ENCODE measurements around the gene CNPY4. TPM values are rescaled to one million over a fixed set of nuclear protein-coding genes. Genes with fewer than 3 reads are reported as not detected.

Gene CNPY4
- total RNA-seq, 6 experiments from 2014 or later: 24.4 to 32.4 (median 26.3) TPM

DNA sequence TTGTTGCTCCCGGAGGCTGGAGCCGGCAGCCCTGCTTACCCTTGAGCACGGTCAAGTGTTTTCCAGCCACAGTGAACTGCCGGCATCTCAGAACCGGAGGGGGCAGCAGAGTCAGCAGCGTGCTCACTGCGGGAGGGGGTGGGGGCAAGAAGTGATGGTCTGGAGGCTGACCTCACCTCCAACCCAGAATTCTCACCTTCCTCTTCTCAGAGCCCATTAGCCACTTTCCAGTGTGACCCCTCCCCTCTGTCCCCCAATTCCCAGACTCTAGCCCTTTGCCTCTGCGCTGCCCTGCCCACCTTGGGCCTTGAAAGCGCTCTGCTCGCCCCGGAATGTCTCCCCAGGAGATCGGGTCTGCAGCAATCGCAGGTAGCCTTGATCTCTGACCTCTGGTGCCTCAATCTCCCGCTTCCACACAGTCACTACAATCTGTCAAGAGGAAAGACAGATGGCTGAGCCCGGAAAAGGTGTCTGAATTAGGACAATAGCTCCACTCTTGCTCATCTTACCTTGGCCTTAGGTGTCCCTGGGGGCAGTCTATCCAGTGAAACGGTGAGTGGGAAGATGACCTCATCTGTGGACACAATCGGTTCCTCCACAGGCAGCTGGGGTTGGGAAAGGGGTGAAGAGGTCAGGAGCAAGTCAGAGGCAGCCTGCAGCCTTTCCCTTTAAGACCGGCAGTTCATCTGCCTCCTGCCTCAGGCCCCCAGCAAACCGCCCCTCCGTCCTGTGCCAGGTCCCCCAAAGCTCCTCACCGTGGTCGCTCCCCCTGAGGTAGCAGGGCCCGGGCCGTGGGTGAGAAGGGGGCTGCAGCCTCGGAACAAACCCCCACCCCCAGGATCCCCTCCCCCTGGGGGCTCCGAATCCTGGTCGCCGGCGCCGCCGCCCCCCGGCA, 38.1 kb downstream of the CNPY4 start:
- H3K36me3 Mint-ChIP-seq (ENCODE audit: low read depth): peaks cover 19% of the 10 kb centered on the region
- peaks cover 35% of the 10 kb centered on the region for H3K4me1 Mint-ChIP-seq (ENCODE audit: low read depth)
- TF ChIP-seq, protein P1, sequence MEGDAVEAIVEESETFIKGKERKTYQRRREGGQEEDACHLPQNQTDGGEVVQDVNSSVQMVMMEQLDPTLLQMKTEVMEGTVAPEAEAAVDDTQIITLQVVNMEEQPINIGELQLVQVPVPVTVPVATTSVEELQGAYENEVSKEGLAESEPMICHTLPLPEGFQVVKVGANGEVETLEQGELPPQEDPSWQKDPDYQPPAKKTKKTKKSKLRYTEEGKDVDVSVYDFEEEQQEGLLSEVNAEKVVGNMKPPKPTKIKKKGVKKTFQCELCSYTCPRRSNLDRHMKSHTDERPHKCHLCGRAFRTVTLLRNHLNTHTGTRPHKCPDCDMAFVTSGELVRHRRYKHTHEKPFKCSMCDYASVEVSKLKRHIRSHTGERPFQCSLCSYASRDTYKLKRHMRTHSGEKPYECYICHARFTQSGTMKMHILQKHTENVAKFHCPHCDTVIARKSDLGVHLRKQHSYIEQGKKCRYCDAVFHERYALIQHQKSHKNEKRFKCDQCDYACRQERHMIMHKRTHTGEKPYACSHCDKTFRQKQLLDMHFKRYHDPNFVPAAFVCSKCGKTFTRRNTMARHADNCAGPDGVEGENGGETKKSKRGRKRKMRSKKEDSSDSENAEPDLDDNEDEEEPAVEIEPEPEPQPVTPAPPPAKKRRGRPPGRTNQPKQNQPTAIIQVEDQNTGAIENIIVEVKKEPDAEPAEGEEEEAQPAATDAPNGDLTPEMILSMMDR (IDR thresholded peaks at IDR 0.05): no peak
- H3K9me3 Mint-ChIP-seq: no peaks in the 10 kb centered on the region
- peak overlapping the region; percentile 87 for H3K27ac Mint-ChIP-seq
- no peaks in the 10 kb centered on the region; the same call in 1 of the 2 replicates for H3K27me3 Mint-ChIP-seq (ENCODE audit: insufficient read depth)
- peak; percentile 43 for DNase-seq
- H3K4me3 Mint-ChIP-seq: peak overlapping the region; percentile 90

DNA sequence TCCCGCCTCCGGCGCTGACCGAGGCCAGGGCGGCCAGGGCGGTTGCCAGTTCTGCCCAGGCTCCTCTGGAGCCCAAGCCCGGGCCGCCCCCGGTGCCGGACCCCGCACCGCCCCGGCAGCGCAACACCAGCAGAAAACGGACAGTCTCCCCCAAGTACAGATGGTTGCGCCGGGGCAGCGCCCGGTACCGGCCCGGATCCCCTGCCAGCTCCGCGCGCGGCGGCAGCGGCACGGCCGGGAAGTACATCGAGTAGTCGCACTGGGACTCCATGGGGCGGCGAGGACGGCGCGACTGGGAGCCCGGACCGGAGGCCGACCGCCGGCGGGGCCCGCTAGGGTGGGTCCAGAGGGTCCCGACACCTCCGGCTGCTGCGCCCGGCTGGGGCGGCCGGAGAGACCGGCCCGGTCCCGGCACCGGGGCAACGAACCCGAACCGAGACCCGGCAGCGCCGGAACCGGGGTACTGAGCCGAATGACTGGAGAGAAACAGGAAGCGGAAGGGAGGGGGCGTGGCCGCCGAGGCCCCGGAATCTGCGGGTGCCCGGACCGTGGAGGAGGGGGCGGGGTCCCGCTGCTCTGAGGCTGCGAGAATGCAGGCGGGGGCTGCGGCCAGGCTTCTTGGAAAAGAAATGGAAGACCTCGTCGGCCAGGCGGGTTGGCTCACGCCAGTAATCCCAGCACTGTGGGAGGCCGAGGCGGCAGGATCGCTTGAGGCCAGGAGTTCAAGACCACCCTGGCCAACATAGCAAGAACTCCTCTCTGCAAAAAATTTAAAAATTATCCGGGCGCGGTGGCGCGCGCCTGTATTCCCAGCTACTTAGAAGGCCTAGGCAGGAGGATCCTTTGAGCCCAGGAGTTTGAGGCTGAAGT, 39.0 kb downstream of the CNPY4 start, which contains the start of gene TRAPPC14:
Gene TRAPPC14, minus strand, starts transcription at position 495 of the 870 bp plus-strand sequence. Its CDS starts 224 bp downstream, at position 271.
- peak; percentile 66 for DNase-seq
- Mint-ChIP-seq H3K4me3 (peak within 1 kb of the TSS; percentile 90), H3K36me3 (ENCODE audit: low read depth) (peaks cover 13% of the 10 kb centered on the region), H3K27me3 (ENCODE audit: insufficient read depth) (no peaks in the 10 kb centered on the region; the same call in 1 of the 2 replicates), H3K9me3 (no peaks in the 10 kb centered on the region), H3K27ac (peak within 1 kb of the TSS; percentile 87), H3K4me1 (ENCODE audit: low read depth) (peaks cover 37% of the 10 kb centered on the region)
- TF ChIP-seq, protein P1 (IDR thresholded peaks at IDR 0.05): no peak

GRCh38 chr7:100159099-100159623, 39.7 kb downstream of the CNPY4 start:
- peak overlapping the region; percentile 81 for H3K27ac Mint-ChIP-seq
- TF ChIP-seq, protein P1 (IDR thresholded peaks at IDR 0.05): peak; percentile 28

DNA sequence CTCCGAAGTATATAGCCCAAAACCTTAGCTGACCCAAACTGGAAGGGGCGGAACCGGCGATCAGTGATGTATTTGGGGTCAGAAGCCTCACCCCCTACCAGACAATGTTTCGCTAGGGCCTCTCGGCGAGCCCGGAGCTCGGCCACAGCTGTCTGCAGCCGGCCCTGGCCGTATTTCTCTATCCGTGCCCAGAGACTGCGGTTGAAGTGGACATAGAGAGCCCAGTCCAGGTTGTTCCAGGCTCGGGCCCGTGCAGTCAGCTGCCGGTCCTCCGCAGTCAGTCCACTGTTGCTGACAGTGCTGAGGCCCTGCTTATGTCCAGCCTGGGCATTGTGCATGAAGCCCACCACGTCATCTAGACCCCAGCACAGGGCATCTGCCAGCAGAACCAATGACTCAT, 40.6 kb downstream of the CNPY4 start:
- Mint-ChIP-seq H3K36me3 (ENCODE audit: low read depth) (peaks cover 5% of the 10 kb centered on the region), H3K4me3 (no peak overlapping the region), H3K9me3 (no peaks in the 10 kb centered on the region), H3K27ac (no peak overlapping the region), H3K4me1 (ENCODE audit: low read depth) (peaks cover 30% of the 10 kb centered on the region), H3K27me3 (ENCODE audit: insufficient read depth) (no peaks in the 10 kb centered on the region)
- TF ChIP-seq, protein P1 (IDR thresholded peaks at IDR 0.05): no peak
- no peak for DNase-seq

More at GRCh38 chr7:100159099-100159623, 39.7 kb downstream of the CNPY4 start:
- Mint-ChIP-seq H3K27me3 (ENCODE audit: insufficient read depth) (no peaks in the 10 kb centered on the region), H3K4me1 (ENCODE audit: low read depth) (peaks cover 33% of the 10 kb centered on the region), H3K9me3 (no peaks in the 10 kb centered on the region), H3K36me3 (ENCODE audit: low read depth) (peaks cover 6% of the 10 kb centered on the region), H3K4me3 (peak overlapping the region; percentile 88)
- DNase-seq: no peak

DNA sequence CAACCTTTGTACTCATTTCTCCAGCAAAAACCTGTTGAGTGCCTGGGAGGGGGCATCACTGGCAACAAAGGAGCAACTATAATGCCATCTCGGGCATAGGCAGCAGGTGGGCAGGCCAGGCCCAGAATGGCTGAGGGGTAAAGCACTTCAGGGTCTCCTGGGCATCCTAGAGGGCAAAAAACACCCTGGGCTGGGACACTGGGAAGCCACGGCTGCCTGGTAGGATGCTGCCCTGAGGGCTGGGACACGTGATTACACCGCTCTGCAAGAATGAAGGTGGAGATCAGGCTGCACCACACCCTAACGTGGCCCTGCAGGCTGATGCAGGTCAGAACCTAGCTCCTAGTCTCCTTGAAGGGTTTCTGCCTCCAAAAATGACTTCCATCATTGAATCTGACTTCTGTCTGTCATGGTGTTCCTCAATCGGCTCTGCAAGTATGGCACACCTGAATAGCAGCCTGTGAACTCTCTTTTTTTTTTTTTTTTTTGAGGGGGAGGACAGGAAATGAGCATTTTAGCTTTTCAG, 43.6 kb downstream of the CNPY4 start:
- TF ChIP-seq, protein P1 (IDR thresholded peaks at IDR 0.05): no peak
- Mint-ChIP-seq H3K9me3 (no peaks in the 10 kb centered on the region), H3K4me3 (no peak overlapping the region), H3K27me3 (ENCODE audit: insufficient read depth) (peaks cover 2% of the 10 kb centered on the region; the same call in 1 of the 2 replicates), H3K36me3 (ENCODE audit: low read depth) (no peaks in the 10 kb centered on the region), H3K27ac (no peak overlapping the region), H3K4me1 (ENCODE audit: low read depth) (peaks cover 24% of the 10 kb centered on the region)
- DNase-seq: no peak

Data from HFFc6 (cell line).